ENCODE measurements around the gene SALL4. TPM values are rescaled to one million over a fixed set of nuclear protein-coding genes. Genes with fewer than 3 reads are reported as not detected.

Gene SALL4
- total RNA-seq, 1 donor from 2014 or later, result 32.5 TPM

DNA sequence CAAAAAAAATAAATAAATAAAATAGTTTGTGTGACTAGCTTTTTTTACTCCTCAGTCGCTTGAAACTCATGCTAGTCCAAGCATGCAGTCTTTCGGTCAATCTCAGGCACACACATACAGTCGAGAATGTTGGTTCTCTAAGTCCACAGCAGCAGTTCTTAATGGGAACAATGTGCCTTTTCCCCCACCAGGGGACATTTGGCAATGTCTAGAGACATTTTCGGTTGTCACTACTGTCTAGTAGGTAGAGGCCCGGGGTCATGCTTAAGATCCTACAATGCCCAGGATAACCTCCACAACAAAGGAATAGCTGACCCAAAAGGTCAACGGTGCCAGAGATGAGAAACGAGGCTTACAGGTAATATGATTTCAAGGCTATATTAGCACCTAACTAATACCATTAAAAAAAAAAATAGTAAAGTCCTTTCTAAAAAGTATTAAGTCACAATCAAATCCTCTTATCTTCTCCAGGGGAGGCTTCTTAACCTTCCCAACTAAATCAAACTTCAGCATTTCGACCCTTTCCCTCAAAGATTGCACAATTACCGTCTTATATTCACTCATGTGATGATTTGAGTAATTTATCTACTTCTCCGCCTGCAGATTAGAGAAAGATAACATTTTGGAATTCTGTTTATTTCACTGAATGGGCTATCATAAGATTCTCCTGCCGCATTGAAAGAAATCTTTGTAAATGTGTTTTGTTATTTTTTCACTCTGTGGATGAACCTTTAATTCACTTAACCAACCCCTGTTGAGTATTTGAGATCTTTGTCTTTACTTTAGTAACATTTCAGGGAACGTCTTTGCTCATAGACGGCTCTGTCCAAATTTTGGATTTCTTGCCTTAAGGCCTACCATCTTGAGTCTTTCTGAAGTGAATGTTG is 8.1 kb upstream of the SALL4 start:
- DNase-seq (ENCODE audit: extremely low spot score, unreplicated experiment), result no peak
- H3K27ac Mint-ChIP-seq, result no peak overlapping the region
- H3K36me3 Mint-ChIP-seq, result no peaks in the 10 kb centered on the region
- H3K9me3 Mint-ChIP-seq, result no peaks in the 10 kb centered on the region
- no peak overlapping the region for H3K4me3 Mint-ChIP-seq
- TF ChIP-seq CTCF (conservative IDR thresholded peaks at IDR 0.05), result peak; percentile 54
- H3K27me3 Mint-ChIP-seq, result no peaks in the 10 kb centered on the region
- H3K4me1 Mint-ChIP-seq (ENCODE audit: unreplicated experiment), result peaks cover 35% of the 10 kb centered on the region

- H3K36me3 Mint-ChIP-seq, result no peaks in the 10 kb centered on the region
- TF ChIP-seq CTCF (conservative IDR thresholded peaks at IDR 0.05), result no peak
- no peak overlapping the region for H3K4me3 Mint-ChIP-seq
- no peak for DNase-seq (ENCODE audit: extremely low spot score, unreplicated experiment)
- H3K27me3 Mint-ChIP-seq, result no peaks in the 10 kb centered on the region
- peaks cover 35% of the 10 kb centered on the region for H3K4me1 Mint-ChIP-seq (ENCODE audit: unreplicated experiment)
- no peak overlapping the region for H3K27ac Mint-ChIP-seq
- no peaks in the 10 kb centered on the region for H3K9me3 Mint-ChIP-seq
These were observed 5.5 kb upstream of the SALL4 start for GRCh38 chr20:51807720-51808250.

GRCh38 chr20:51804754-51805153 is 2.4 kb upstream of the SALL4 start:
- TF ChIP-seq CTCF (conservative IDR thresholded peaks at IDR 0.05), result no peak
- Mint-ChIP-seq H3K36me3 (no peaks in the 10 kb centered on the region), H3K4me1 (ENCODE audit: unreplicated experiment) (peaks cover 21% of the 10 kb centered on the region), H3K4me3 (no peak overlapping the region), H3K9me3 (no peaks in the 10 kb centered on the region), H3K27me3 (peaks cover 5% of the 10 kb centered on the region), H3K27ac (no peak overlapping the region)
- no peak for DNase-seq (ENCODE audit: extremely low spot score, unreplicated experiment)

DNA sequence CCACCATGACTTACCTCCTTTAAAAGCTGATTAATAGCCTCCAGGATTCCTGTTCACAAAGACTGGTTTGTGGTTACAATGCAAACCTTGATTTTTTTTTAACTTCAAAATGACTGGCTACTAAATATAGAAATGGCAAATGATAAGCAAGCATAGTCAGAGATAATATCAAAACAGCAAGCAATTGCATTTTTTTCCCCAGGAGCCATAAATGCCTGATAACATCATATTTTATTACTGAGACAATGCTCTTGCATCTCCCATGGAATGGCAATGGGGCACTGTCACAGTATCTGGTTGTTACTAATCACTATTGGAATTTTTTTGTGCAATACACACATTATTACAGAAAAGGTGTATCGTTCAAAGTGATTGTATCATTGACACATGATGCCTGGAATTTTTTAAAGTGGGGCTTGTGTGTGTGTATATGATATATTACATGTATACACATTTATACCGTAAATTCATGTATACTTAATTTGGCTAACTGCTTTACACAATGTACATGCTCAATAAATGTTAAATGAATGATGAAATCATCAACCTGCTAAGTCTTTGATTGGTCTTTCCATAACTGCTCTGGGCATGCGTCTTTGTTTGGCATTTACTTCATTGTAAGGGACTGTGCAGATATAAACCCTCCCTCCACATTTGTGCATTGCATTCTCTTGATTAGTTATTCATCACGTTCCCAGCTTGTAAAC is 980 bp upstream of the SALL4 start:
- DNase-seq (ENCODE audit: extremely low spot score, unreplicated experiment), result no peak
- Mint-ChIP-seq H3K4me3 (peak overlapping the region; percentile 97), H3K36me3 (no peaks in the 10 kb centered on the region), H3K9me3 (no peaks in the 10 kb centered on the region), H3K4me1 (ENCODE audit: unreplicated experiment) (peaks cover 33% of the 10 kb centered on the region), H3K27me3 (peaks cover 5% of the 10 kb centered on the region), H3K27ac (peak overlapping the region; percentile 34)
- no peak for TF ChIP-seq CTCF (conservative IDR thresholded peaks at IDR 0.05)

DNA sequence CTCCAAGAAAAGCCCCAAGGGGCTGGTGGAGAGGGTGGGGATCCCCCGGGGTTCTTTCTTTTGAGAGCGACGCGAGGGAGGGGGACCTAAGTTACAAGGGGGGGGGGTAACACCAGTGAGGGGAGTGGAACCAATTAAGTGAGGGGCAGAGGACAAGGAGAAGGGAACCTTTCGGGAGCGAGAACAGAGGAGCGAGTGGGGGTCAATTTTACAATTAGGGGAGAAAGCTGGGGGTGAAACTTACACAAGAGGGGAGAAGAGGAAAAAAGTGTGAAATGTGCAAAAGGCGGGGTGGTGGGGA is 548 bp downstream of the SALL4 start:
- TF ChIP-seq CTCF (conservative IDR thresholded peaks at IDR 0.05), result no peak
- Mint-ChIP-seq H3K4me3 (peak overlapping the region; percentile 97), H3K36me3 (no peaks in the 10 kb centered on the region), H3K4me1 (ENCODE audit: unreplicated experiment) (peaks cover 43% of the 10 kb centered on the region), H3K27ac (peak overlapping the region; percentile 74), H3K27me3 (peaks cover 5% of the 10 kb centered on the region), H3K9me3 (no peaks in the 10 kb centered on the region)
- DNase-seq (ENCODE audit: extremely low spot score, unreplicated experiment), result no peak
